Mammary microvascular endothelial cell (primary cell): ENCODE data around the gene SIX3. TPM values are rescaled to one million over a fixed set of nuclear protein-coding genes. Genes with fewer than 3 reads are reported as not detected.

Experiments
- total RNA-seq: library from RNA; depleted of rRNA; stranded (reverse); fragments of >200 nt; gene quantifications from 2 replicates; pipeline ENCODE4 v1.2.3, GENCODE V29; 2015

Gene SIX3
- total RNA-seq: not detected in 2 replicates

GRCh38 chr2:44941551-44942234 is at the start of gene SIX3:
Gene SIX3 (plus strand): TSS chr2:44941702. CDS start chr2:44942105, 403 bp downstream.

Other genes starting within 250 kb of the SIX3 start
- not detected in 2 replicates for gene SIX2, start 67.8 kb downstream of the SIX3 start, total RNA-seq